Liver (tissue), 9 donors: Measurements from ENCODE around the gene SLC6A18. TPM values are rescaled to one million over a fixed set of nuclear protein-coding genes. Genes with fewer than 3 reads are reported as not detected.

Source experiments
- DNase-seq: peaks from one replicate; pipeline ENCODE4 v3.0.0-alpha.2; 2017; ENCODE audit warnings: low spot score
- H3K27ac ChIP-seq, 2 donors: one replicate each; pipeline ENCODE4 v1.7.0; 2013; ENCODE audit warnings: inconsistent platforms in 2 of 2, low read length in 2 of 2, control low read depth in 1 of 2, low read depth in 1 of 2, mild to moderate bottlenecking in 1 of 2
- H3K27me3 ChIP-seq, 4 donors: one replicate each; pipeline versions ENCODE4 v1.6.1 to v1.7.0; 2013; ENCODE audit warnings: low read length in 3 of 4, inconsistent platforms in 1 of 4, mild to moderate bottlenecking in 1 of 4, moderate library complexity in 1 of 4; ENCODE audit not compliant: control insufficient read depth in 4 of 4, insufficient read depth in 4 of 4
- H3K36me3 ChIP-seq, 4 donors: one replicate each; pipeline versions ENCODE4 v1.6.1 to v1.7.0; 2013; ENCODE audit warnings: low read length in 3 of 4, mild to moderate bottlenecking in 3 of 4, low read depth in 1 of 4, moderate library complexity in 1 of 4; ENCODE audit not compliant: control insufficient read depth in 4 of 4, insufficient read depth in 3 of 4
- H3K4me1 ChIP-seq, 4 donors: one replicate each; pipeline versions ENCODE4 v1.6.1 to v1.7.0; 2013; ENCODE audit warnings: low read length in 3 of 4, mild to moderate bottlenecking in 3 of 4, moderate library complexity in 1 of 4; ENCODE audit not compliant: control insufficient read depth in 4 of 4, insufficient read depth in 4 of 4
- H3K4me3 ChIP-seq, 3 donors: one replicate each; pipeline versions ENCODE4 v1.6.1 to v1.7.0; 2013; ENCODE audit warnings: low read length in 3 of 3, control low read depth in 1 of 3, low read depth in 1 of 3, mild to moderate bottlenecking in 1 of 3
- H3K9ac ChIP-seq, 2 donors: one replicate each; pipeline ENCODE4 v1.7.0; 2013; ENCODE audit warnings: low read length in 2 of 2, mild to moderate bottlenecking in 2 of 2, moderate library complexity in 2 of 2, control low read depth in 1 of 2, low read depth in 1 of 2
- H3K9me3 ChIP-seq, 4 donors: one replicate each; pipeline versions ENCODE4 v1.6.1 to v1.7.0; 2013; ENCODE audit warnings: low read length in 3 of 4; ENCODE audit not compliant: control insufficient read depth in 4 of 4
- ATF3 ChIP-seq: IDR thresholded peaks from 2 replicates; pipeline ENCODE4 v1.6.1; 2016; ENCODE audit warnings: antibody characterized with exemption
- CTCF ChIP-seq: fragments of 150-350 bp; IDR thresholded peaks from 2 replicates; pipeline ENCODE4 v1.5.1; 2017; ENCODE audit warnings: improper control_type of control experiment, low read depth, low read length; ENCODE audit not compliant: missing input control
- EGR1 ChIP-seq, 2 donors: IDR thresholded peaks; 2 replicates each; pipeline ENCODE4 v1.6.1; 2016 to 2018; ENCODE audit warnings: antibody characterized with exemption in 2 of 2, low read depth in 2 of 2
- FOXA1 ChIP-seq: IDR thresholded peaks from 2 replicates; pipeline ENCODE4 v1.6.1; 2016; ENCODE audit warnings: antibody characterized with exemption
- FOXA2 ChIP-seq: IDR thresholded peaks from 2 replicates; pipeline ENCODE4 v1.6.1; 2016; ENCODE audit warnings: antibody characterized with exemption
- GABPA ChIP-seq, 2 donors: IDR thresholded peaks in 1 of 2; conservative IDR thresholded peaks in 1 of 2; 2 replicates each; pipeline ENCODE4 v1.6.1; 2016; ENCODE audit warnings: antibody characterized with exemption in 2 of 2, mild to moderate bottlenecking in 1 of 2, moderate library complexity in 1 of 2
- HNF4A ChIP-seq, 2 donors: conservative IDR thresholded peaks; 2 replicates each; pipeline ENCODE4 v1.6.1; 2016; ENCODE audit warnings: antibody characterized with exemption in 2 of 2, mild to moderate bottlenecking in 2 of 2
- HNF4G ChIP-seq: IDR thresholded peaks from 2 replicates; pipeline ENCODE4 v1.6.1; 2016; ENCODE audit warnings: antibody characterized with exemption
- JUND ChIP-seq, 2 donors: IDR thresholded peaks; 2 replicates each; pipeline ENCODE4 v1.6.1; 2016; ENCODE audit warnings: antibody characterized with exemption in 2 of 2
- MAX ChIP-seq: IDR thresholded peaks from 2 replicates; pipeline ENCODE4 v1.6.1; 2016; ENCODE audit warnings: antibody characterized with exemption
- NR2F2 ChIP-seq: IDR thresholded peaks from 2 replicates; pipeline ENCODE4 v1.6.1; 2016; ENCODE audit warnings: antibody characterized with exemption
- REST ChIP-seq: IDR thresholded peaks from 2 replicates; pipeline ENCODE4 v1.6.1; 2016; ENCODE audit warnings: antibody characterized with exemption, mild to moderate bottlenecking
- RXRA ChIP-seq, 2 donors: IDR thresholded peaks; 2 replicates each; pipeline ENCODE4 v1.6.1; 2017 to 2018; ENCODE audit warnings: antibody characterized with exemption in 2 of 2, mild to moderate bottlenecking in 1 of 2
- SP1 ChIP-seq: IDR thresholded peaks from 2 replicates; pipeline ENCODE4 v1.6.1; 2018; ENCODE audit warnings: antibody characterized with exemption, mild to moderate bottlenecking
- TAF1 ChIP-seq: conservative IDR thresholded peaks from 2 replicates; pipeline ENCODE4 v1.6.1; 2016; ENCODE audit warnings: antibody characterized with exemption, mild to moderate bottlenecking
- ZBTB33 ChIP-seq: IDR thresholded peaks from 2 replicates; pipeline ENCODE4 v1.6.1; 2016; ENCODE audit warnings: antibody characterized with exemption
- WGBS: extraction: QIAGEN DNeasy Blood & Tissue Kit; methylation state at CpG from one replicate; pipeline ENCODE4 v1.1.7; 2013; 5-methylcytosine and 5-hydroxymethylcytosine counted together
- polyA plus RNA-seq, 2 donors: library from polyadenylated mRNA; stranded (reverse) in 1 of 2; unstranded in 1 of 2; fragments of 200-250 nt in 1 of 2; fragments of >200 nt in 1 of 2; fragmentation: Nextera tagmentation in 1 of 2; extraction: Ambion mirVana in 1 of 2; gene quantifications; one replicate each; pipeline versions ENCODE4 v1.2.1 to v1.2.3, GENCODE V29; 2013 to 2015
- total RNA-seq, 2 donors: library from RNA; depleted of rRNA; stranded (reverse); fragments of >200 nt; gene quantifications; one replicate each; pipeline ENCODE4 v1.2.3, GENCODE V29; 2014
- donor health status: healthy.
- donor health status: healthy.
- donor health status: healthy.
- donor health status: healthy.
- donor health status: healthy.

SLC6A18 gene
- total and polyA plus RNA-seq, 4 donors, result not detected

GRCh38 chr5:1278656-1279442 lies 53.7 kb downstream of the SLC6A18 start:
- 97% methylated on average over 42 of the region's 42 CpGs for WGBS
- Histone ChIP-seq H3K4me3 (no peak overlapping the region), H3K27ac (no peak overlapping the region), H3K36me3 (no peaks in the 10 kb centered on the region), H3K9ac (no peak overlapping the region), H3K27me3 (no peaks in the 10 kb centered on the region), H3K9me3 (peaks cover 0 to 8% (median 0%) of the 10 kb centered on the region in 4 donors), H3K4me1 (no peaks in the 10 kb centered on the region)
- TF ChIP-seq SP1, result no peak
- TF ChIP-seq REST, result no peak
- TF ChIP-seq FOXA2, result no peak
- TF ChIP-seq CTCF, result no peak
- TF ChIP-seq TAF1, result no peak
- no peak for TF ChIP-seq HNF4G
- TF ChIP-seq HNF4A (conservative IDR thresholded peaks at IDR 0.05), result no peak
- no peak for TF ChIP-seq FOXA1
- TF ChIP-seq ATF3, result no peak
- TF ChIP-seq RXRA (IDR thresholded peaks at IDR 0.05), result no peak
- TF ChIP-seq EGR1 (IDR thresholded peaks at IDR 0.05; ENCODE audit: low read depth in 2 of 2), result no peak
- no peak for TF ChIP-seq JUND (IDR thresholded peaks at IDR 0.05)
- TF ChIP-seq MAX, result no peak
- TF ChIP-seq GABPA (IDR thresholded peaks at IDR 0.05 in 1 of 2, conservative IDR thresholded peaks at IDR 0.05 in 1 of 2), result no peak
- TF ChIP-seq NR2F2, result no peak
- no peak for TF ChIP-seq ZBTB33
- DNase-seq, result no peak
